GM19324 (cell line): ENCODE measurements around the gene ANKRD34A.
"Not testable (repeated sequence)": the region's sequence is repeated elsewhere in the genome, so short reads cannot be mapped to it uniquely, and the experiment has no call there.

Source experiments
- ATAC-seq: cut with Tn5 transposase; IDR thresholded peaks from one replicate; pipeline ENCODE4 v1.9.1; 2021; ENCODE audit warnings: mild to moderate bottlenecking, moderate library complexity; ENCODE audit not compliant: unreplicated experiment, low FRiP score

The ANKRD34A gene

DNA sequence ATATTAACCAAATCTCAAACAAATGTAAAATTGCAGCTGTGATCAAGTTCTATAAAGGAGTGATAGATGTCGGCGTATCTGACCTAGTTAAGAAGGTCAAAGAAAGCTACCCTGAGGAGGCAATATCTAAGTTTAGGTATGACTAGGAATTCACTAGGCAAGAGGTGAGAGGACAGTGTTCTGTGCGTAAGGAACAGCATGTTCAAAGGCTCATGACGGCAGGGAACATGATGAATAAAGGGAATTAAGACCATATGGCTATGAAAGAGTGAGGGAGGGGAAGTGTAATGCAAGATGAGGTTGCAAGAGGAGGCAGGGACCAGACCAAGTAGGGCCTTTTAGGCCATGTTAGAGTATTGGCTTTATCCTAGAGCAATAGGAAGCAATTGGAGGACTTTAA lies 15.2 kb downstream of the ANKRD34A start:
- ATAC-seq, result no peak

DNA sequence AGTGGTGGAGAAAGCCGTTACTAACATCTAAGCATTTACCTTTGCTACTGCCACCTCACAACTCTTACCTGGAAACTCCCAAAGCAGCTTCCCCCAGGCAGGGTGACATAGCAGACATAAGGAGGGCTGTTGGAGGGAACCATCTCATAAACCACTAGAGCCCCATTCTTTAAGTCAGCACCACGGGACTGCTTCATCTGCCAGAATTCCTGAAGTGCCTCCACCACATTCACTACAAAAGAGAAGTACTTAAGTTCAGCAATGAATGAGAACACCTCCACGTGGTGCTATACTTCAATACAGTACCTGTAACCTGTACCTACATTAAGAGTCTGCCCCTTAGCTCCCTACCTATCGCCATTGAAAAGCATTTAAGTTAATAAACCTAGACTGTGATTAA lies 16.8 kb downstream of the ANKRD34A start:
- no peak for ATAC-seq

DNA sequence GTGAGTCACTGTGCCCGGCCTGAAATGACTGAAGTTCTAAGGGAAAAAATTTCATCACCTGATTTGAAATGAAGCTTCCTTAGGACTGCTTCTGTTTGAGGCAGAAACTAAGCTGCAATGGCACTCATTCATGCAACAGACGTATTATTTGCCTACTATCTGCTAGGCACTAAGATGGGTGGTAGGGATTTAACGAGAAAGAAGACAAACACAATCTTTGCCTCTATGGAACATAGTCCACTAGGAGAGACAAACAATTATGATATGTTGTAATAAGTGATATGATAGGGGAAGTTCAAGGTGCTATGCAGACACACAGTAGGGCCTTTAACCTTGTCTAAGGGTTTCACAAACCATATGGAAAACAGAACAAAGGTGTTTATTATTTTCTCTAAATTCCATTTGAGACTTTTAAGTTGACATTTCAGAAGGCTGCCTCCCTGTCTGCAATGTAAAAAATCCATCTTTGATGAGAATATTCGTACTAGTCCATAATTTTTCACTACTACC lies 17.8 kb downstream of the ANKRD34A start:
- no peak for ATAC-seq

DNA sequence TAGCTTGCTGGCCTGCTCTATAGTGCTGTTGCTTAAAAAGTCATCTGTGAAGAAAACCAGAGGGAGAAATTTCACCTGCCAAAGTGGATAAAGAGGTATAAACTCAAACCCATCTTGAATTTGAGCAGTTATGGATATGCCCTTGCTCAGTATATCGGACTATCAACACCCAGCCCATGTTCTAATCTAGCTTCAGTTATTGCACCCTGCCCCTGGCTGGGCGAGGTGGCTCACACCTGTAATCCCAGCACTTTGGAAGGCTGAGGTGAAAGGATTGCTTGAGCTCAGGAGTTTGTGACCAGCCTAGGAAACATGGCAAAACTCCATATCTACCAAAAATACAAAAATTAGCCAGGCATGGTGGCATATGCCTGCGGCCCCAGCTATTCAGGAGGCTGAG lies 19.8 kb downstream of the ANKRD34A start:
- ATAC-seq, result no peak

DNA sequence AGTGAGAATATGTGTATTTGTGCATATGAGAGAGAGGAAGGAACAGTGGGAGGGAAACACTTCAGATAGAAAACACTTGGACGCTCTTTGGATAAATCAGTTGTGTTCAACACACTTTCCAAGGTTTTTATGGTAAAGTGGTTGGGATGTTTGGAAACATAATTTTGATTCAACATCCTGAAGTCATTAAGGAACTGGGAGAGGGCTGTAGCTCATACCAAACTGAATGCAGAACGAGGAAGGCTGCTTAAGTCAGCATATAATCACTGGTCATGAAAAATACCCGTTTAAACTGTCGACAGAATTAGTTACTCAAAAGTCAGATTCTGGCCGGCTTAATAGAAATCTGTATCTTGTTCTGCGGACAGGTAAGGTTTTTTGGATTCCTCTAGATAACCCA lies 21.5 kb downstream of the ANKRD34A start:
- no peak for ATAC-seq

DNA sequence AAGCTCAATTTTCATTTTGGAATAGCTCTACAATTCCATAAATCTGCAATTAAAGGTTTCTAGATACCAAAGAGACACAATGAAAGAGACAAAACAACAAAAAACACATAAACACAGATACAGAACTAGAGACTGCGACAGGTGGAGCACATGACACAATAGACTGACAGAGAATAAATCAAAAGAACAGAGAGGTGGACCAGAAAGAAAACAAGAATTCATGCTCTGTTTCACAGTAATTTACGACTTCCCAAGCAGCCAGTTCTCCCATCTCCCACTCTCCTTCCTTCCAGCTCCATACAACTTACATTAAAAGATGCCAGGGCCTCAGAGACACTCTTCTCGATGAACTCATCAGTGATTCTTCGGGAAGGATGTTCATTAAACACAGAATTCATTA lies 22.0 kb downstream of the ANKRD34A start:
- no peak for ATAC-seq

DNA sequence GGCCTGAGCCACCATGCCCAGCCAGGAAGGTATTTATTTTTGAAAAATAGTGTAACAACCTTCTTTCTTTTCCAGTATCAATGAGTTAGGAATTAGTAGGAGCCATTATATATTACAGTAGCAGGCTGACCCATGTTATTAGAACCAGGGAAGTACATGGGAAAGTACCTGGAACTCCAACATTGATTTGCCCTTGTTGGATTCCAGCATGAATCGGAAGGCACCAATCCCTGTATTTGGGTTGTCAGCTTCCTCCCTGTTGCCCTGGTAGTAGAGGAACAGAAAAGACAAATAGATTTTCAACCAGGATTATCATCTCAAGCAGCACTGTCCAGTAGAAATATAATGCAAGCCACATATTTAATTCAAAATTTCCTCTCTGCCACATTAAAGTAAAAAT lies 26.9 kb downstream of the ANKRD34A start:
- ATAC-seq, result no peak

DNA sequence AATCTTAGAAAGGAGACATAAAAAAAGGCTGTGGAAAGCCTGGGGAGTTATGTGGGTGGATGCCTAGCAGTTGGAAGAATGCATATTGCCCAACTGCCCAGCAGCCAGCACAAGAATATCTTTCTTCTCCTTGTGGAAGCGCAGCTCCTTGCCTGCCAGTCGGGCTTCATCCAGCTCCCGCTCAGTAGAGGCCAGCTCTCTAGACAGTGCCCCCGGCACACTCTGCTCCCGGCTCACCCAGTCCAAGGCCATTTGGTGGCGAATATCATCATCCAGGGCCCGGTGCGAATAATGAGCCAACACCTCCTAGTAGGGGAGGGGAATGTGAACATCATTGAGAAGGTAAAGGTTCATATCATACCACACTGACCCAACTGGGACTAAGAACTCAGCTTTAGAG lies 28.1 kb downstream of the ANKRD34A start:
- ATAC-seq, result no peak

DNA sequence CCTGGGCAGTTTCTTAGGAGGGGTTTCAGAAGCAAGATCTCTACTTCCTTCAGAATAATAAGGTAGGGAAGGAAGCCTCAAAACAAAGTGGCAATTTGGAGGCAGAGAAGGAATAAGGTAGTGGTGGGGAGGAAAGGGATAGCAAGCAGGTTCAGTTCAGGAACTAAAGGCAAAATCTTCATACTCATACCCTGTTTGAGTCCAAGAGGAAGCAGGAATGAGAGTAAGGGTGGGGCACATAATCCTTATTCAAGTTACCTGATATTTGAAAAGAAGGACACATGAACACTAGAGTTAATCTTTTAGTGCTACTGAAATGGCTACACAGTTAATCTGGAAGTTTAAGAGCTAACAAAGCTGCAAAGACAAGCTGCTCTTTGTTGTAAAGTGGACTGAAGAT lies 28.7 kb downstream of the ANKRD34A start:
- no peak for ATAC-seq

DNA sequence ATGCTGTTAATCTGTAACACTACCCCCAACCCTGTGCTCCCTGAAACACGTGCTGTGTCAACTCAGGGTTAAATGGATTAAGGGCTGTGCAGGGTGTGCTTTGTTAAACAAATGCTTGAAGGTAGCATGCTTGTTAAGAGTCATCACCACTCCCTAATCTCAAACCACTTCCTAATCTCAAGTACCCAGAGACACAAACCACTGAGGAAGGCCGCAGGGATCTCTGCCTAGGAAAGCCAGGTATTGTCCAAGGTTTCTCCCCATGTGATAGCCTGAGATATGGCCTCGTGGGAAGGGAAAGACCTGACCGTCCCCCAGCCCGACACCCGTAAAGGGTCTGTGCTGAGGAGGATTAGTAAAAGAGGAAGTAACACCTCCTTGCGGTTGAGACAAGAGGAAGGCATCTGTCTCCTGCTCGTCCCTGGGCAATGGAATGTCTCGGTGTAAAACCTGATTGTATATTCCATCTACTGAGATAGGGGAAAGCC lies 31.8 kb downstream of the ANKRD34A start:
- not testable (repeated sequence) for ATAC-seq

DNA sequence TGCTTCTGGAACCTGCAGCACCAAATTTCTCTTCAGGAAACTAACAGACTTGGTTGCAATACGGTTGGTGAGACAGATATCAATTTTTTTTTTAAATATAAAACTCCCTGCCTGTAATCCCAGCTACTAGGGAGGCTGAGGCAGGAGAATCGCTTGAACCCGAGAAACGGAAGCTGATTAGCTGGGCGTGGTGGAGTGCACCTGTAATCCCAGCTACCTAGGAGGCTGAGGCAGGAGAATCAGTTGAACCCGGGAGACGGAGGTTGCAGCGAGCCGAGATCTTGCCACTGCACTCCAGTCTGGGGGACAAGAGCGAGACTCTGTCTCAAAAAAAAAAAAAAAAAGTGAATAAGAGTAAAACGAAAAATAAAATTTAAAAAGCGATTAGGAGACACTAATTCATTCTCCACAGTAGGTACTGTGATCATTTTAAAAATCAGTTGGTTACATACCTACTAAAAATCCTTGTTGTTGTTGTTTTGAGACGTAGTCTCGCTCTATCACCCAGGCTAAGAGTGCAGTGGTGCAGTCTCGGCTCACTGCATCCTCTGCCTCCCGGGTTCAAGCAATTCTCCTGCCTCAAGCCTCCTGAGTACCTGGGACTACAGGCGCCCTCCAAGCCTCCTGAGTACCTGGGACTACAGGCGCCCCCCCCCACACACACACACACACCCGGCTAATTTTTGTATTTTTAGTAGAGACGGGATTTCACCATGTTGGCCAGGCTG lies 36.3 kb downstream of the ANKRD34A start:
- no peak for ATAC-seq

DNA sequence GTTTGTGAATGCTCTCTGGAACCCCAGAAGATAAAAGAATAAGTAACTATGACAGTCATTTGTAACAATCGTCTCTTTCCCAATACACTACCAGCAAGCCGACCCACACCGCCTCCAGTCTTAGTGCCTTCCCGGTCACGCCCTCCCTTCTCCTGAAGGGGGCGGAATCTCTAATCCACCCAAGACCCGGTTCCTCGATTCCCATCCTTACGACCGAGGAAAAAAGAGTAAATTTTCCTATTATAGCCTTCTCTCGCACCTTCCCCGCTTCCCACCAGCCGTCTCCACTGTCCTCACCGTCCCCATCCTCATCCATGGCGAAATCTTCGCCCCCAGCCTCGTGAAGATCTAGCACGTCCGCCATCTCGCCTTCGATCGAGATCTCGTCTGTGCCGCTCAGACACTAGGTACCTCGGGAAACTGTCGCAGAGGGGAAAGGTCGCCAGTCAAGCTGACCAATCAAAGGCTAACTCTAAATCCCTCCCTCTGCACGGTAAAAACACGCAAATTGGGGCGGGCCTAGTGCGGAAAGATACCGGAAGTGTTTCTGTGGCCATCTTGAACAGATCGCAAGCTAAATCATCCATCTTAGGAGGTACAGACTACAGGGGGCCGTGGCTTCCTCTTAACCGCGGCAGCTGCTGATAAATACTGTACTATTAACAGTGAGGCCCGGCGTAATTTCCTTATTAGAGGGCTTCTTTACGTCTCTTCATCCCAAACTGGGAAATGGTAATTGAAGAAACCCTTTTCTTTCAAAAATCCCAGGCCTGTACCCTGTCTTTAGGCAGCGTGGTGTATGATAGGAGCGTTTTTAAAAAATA lies 37.1 kb downstream of the ANKRD34A start, which contains the start of gene RBM8A:
RBM8A (minus strand) TSS at position 422 of the 824 bp plus-strand sequence; CDS start at position 364, 58 bp downstream.
- ATAC-seq, result peak; percentile 96

DNA sequence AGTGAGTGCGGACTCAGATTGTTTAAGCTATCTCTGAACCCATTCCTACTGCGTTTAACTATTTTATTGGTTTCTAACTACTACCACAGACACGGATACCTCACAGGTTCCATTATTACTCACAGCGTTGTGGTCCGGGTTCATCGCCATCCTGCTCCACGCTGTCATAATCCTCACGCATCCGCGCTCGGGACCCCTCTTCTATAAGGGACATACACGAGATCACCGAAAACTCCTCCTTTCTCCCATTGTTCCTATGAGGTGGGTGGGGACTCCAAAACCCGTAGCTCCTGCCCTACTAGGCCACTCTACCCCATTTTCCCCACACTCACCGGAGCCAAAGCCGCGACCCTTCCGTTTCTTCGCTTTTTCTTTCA lies 37.7 kb downstream of the ANKRD34A start:
- peak; percentile 2 for ATAC-seq

DNA sequence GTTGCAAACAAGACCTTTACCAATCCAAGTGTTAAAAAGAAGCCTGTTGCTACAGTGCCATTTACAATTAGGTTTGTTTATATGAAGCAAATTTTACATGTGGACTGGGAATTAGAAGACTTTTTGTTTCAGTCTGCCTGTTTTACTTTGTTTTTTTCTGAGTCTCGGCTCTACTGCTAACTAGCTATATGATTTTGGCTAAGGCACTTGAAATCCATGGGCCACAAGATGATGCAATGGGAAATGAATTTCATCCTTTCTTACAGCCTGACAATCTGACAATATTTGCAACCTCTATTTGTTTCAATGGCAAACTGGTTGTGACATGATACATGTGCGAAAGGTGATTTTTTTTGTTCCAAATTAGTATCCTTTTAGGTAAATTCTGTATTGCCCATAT lies 42.1 kb downstream of the ANKRD34A start:
- ATAC-seq, result no peak

DNA sequence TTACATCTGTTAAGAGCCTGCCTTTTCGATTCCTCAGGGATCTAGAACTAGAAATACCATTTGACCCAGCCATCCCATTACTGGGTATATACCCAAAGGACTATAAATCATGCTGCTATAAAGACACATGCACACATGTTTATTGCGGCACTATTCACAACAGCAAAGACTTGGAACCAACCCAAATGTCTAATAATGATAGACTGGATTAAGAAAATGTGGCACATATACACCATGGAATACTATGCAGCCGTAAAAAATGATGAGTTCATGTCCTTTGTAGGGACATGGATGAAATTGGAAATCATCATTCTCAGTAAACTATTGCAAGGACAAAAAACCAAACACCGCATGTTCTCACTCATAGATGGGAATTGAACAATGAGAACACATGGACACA lies 44.1 kb downstream of the ANKRD34A start:
- not testable (repeated sequence) for ATAC-seq

DNA sequence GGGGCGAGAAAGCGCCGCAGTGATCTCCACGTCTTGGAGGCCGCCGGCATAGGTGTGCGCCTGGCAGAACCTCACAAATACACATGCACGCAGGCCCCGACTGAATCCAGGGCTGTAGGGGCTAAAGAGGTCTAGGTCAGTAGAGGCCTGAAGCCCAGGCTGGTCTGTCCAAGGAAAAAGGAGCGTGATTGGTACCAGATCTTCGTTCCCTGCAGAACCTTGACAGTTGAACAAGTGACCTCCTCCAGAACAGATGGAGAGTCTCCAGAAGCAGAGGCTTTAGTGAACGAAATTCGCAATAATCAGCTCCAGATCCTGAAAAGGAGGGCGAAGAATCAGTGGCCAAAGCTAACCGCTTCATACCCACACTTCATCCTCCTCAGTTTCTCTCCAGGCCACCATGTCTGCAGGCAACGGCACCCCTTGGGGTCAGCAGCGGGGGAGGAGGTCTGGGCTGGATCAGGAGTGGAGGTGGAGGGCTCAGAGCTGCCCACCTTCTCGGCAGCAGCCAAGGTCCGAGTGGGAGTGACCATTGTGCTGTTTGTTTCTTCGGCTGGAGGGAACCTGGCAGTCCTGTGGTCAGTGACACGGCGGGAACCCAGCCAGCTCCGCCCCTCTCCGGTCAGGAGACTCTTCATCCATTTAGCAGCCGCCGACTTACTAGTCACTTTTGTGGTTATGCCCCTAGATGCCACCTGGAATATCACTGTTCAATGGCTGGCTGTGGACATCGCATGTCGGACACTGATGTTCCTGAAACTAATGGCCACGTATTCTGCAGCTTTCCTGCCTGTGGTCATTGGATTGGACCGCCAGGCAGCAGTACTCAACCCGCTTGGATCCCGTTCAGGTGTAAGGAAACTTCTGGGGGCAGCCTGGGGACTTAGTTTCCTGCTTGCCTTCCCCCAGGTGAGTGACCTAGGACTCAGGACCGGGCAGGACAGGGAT lies 45.1 kb downstream of the ANKRD34A start:
- ATAC-seq, result no peak

DNA sequence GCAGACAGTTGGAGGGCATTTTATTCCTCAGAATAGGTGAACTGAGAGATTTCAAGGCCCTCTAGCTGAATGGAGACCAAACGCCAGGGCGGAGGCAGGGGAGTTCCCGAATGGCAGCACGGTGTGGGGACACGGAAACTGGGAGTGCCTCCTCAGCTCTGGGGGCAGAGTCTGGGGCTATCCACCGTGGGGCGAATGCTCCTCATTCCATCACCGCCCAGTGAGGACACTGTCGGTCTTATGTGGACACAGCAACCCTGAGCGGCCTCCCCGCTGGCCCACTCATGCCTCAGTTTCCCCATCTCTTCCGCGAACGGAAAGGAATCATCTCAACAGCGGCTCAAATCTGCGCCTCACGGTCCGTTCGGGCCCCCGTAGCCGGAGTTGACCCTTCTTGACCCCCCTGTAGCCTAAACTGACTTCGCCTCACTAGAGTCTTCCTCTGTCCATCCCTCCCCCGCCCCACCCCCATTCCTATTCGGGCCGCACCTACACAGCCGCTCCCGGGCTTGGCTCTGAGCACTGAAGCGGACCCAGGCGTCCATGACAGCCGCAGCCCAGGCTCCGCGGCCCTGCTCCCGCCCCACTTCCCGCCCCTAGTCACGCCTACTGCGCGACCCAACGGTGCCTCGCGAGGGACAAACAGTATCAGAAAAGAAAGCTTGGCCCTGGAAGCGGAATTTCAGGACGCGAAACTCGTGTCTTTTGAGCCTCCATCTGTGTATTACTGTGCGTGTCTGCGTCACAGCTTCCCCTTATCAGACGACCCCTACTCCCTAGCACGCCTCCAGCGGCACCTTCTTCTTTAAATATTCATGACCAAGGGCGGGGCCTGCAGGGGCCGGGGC lies 46.0 kb downstream of the ANKRD34A start, which contains the start of gene PEX11B:
PEX11B (minus strand) TSS at position 574 of the 848 bp plus-strand sequence; CDS start at position 545, 29 bp downstream.
- peak; percentile 92 for ATAC-seq

DNA sequence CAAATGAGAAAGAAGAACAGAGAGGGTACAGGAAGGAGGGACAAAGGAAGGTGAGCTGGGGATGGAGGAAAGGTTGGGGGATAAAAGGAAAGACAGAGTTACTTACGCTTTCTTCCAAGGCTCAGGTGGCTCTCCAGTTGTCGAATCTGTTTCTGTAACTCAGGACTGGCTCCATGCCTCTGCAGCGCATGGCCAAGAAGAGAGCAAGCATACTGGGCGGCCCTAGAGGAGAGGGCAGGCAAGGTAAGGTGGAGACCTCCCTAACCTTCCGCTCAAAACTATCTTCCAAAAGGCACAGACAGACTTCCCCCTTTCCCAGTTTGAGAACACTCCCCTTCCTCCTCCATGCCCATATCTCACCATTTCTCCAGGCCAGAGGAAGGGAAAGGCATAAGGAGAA lies 46.8 kb downstream of the ANKRD34A start:
- ATAC-seq, result no peak

DNA sequence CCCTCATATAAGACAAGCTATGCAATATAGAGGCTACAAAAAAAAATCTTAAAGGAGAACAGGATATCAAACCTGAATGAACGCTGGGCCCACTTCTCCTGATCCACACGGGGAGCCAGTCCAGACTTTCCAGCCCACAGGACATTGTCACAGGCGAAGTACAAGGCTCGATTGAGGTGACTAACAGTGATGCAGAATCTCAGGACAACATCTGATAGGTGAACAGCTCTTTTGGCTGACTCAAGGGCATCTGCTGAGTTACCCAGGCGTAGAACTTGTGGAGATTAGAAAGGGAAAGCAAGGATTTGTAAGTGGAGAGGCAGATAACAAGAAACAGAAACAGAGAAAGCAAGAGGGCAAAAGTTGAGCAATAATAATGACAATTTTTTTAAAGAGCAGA lies 47.6 kb downstream of the ANKRD34A start:
- ATAC-seq, result no peak
